ENCODE measurements around the gene TACR2. TPM values are rescaled to one million over a fixed set of nuclear protein-coding genes. Genes with fewer than 3 reads are reported as not detected.

TACR2 gene
- total and polyA plus RNA-seq, 2 of the 13 experiments (the other 11 are each of a cell fraction or from before 2014, with no cell fraction given) = 0.04 TPM; not detected in 1

DNA sequence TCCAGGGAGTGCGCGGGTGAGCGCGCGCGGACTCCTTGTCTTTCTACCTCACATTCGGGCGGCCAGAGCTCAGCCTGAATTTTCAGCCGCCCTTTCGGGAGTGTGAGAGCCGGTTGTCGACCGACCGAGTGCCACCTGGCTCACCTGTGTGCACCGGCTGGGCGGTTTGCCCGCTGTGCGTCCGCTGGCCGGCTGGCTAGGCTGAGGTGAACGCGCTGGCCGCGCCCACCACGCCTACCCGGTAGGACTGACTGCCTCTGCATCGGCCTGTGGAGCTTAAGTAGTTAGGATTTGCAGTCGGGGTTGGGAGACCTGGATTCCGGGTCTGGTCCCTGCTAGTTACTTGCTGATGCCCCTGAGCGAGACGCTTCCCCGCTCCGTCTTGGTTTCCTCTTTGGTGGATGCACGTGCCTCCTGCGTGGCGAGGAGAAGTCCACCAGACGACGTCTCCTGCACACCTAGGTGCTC lies 35.1 kb upstream of the TACR2 start (continued):
- TF ChIP-seq, protein P1, sequence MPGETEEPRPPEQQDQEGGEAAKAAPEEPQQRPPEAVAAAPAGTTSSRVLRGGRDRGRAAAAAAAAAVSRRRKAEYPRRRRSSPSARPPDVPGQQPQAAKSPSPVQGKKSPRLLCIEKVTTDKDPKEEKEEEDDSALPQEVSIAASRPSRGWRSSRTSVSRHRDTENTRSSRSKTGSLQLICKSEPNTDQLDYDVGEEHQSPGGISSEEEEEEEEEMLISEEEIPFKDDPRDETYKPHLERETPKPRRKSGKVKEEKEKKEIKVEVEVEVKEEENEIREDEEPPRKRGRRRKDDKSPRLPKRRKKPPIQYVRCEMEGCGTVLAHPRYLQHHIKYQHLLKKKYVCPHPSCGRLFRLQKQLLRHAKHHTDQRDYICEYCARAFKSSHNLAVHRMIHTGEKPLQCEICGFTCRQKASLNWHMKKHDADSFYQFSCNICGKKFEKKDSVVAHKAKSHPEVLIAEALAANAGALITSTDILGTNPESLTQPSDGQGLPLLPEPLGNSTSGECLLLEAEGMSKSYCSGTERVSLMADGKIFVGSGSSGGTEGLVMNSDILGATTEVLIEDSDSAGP (CRISPR knock-in tag; IDR thresholded peaks at IDR 0.05; ENCODE audit: borderline replicate concordance) = 0 out of 2 replicates have a peak, but pooled peaks have one; percentile 6
- TF ChIP-seq GMEB1 (CRISPR knock-in tag; IDR thresholded peaks at IDR 0.05; ENCODE audit: borderline replicate concordance) (no peak), ZZZ3 (CRISPR knock-in tag; IDR thresholded peaks at IDR 0.05; ENCODE audit: borderline replicate concordance) (no peak), ZNF275 (CRISPR knock-in tag; IDR thresholded peaks at IDR 0.05; ENCODE audit: borderline replicate concordance) (no peak), SIN3A (IDR thresholded peaks at IDR 0.05; ENCODE audit: borderline replicate concordance, low read depth, low read length) (no peak), HNRNPLL (IDR thresholded peaks at IDR 0.05; ENCODE audit: low read depth, low read length, poor library complexity, severe bottlenecking) (peak; percentile 24)

DNA sequence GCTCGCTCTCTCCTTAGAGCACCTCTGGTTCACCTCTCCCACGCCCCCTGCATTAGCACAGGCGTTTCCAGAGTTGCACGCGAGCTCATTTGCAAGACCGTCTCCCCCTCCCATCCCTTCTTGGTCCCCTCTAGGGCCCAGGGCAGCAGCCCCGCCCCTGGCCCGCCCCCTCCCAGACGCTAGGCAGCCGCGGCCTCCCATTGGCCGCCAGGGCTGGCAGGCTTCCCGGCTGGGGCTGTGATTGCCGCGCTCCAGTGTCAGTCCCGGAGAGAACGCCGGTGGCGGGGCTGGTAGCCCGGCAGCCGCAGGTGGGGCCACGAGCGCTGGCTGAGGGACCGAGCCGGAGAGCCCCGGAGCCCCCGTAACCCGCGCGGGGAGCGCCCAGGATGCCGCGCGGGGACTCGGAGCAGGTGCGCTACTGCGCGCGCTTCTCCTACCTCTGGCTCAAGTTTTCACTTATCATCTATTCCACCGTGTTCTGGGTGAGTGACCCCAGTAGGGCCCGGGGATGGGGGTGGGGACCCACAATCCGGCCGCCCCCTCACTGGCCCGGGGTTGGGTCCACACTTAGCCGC lies 34.6 kb upstream of the TACR2 start, which contains the start of gene TSPAN15:
TSPAN15 (plus strand) TSS at position 257 of the 575 bp plus-strand sequence; CDS start at position 387, 130 bp downstream.
- FAIRE-seq (no peak), ATAC-seq (peak; percentile 92), DNase-seq (ENCODE audit: low spot score) (peak; percentile 68)
- peak within 1 kb of the TSS; percentile 95 for H3K4me2 ChIP-seq (ENCODE audit: low read depth, low read length)
- intact Hi-C loops (cut with micrococcal nuclease; ENCODE audit: unreplicated experiment) = no loop called here
- H3K27me3 ChIP-seq (ENCODE audit: control insufficient read depth in 1 of 2, insufficient read depth in 2 of 2, low read length in 2 of 2) = peaks cover 0 to 3% of the 10 kb centered on the region in 2 experiments; a peak in 2 of 5 replicates
- H3K4me1 ChIP-seq (ENCODE audit: insufficient read depth, low read length) = peaks cover 47% of the 10 kb centered on the region
- no peaks in the 10 kb centered on the region for H4K20me1 ChIP-seq (ENCODE audit: insufficient read depth, low read length)
- ChIA-PET CTCF (ENCODE audit: low intra/inter-chr PET ratio, low total read pairs) (no interaction called here), POLR2A (no interaction called here)
- H3K9ac ChIP-seq (ENCODE audit: insufficient read depth, low read depth, low read length) = peak within 1 kb of the TSS; percentile 40; the same call in 1 of the 2 replicates
- peak within 1 kb of the TSS; percentile 90 for H2AFZ ChIP-seq (ENCODE audit: low read length)
- no peak within 1 kb of the TSS for H3K27ac ChIP-seq (ENCODE audit: extremely low read length, insufficient read depth, low read length)
- in situ Hi-C loops (cut with HindIII; ENCODE audit: extremely low pct_ligation_motif_present, low pct_unique_long_range_greater_than_20kb) = no loop called here
- 2% methylated on average over 17 of the region's 45 CpGs for WGBS (ENCODE audit: low lambda C conversion rate)
- no peaks in the 10 kb centered on the region for H3K79me2 ChIP-seq (ENCODE audit: insufficient read depth, low read length)
- H3K4me3 ChIP-seq (replicated peaks in 1 of 3; ENCODE audit: insufficient read depth in 1 of 3, low read depth in 2 of 3, low read length in 3 of 3) = peak within 1 kb of the TSS; percentile 50 to 74 (median 58)
- no peaks in the 10 kb centered on the region for H3K36me3 ChIP-seq (replicated peaks in 1 of 2; ENCODE audit: control insufficient read depth in 1 of 2, insufficient read depth in 2 of 2, low read length in 2 of 2)
- BruUV-seq (replicated peaks) = no TSS peak
- no peaks in the 10 kb centered on the region for H3K9me3 ChIP-seq (ENCODE audit: low read length)
- TF ChIP-seq ZNF644 (CRISPR knock-in tag; IDR thresholded peaks at IDR 0.05; ENCODE audit: low read depth) (no peak), ZFP36L1 (CRISPR knock-in tag; IDR thresholded peaks at IDR 0.05) (no peak), TEAD3 (CRISPR knock-in tag; optimal IDR thresholded peaks at IDR 0.05; ENCODE audit: borderline replicate concordance) (no peak), SRSF1 (optimal IDR thresholded peaks at IDR 0.05; ENCODE audit: low read depth, low read length) (no peak), ZNF691 (CRISPR knock-in tag; IDR thresholded peaks at IDR 0.05; ENCODE audit: borderline replicate concordance, low read depth) (no peak), SP4 (CRISPR knock-in tag; IDR thresholded peaks at IDR 0.05) (peak; percentile 60; the same call in 1 of the 2 replicates), NFYC (CRISPR knock-in tag; IDR thresholded peaks at IDR 0.05) (peak; percentile 91), KDM2A (CRISPR knock-in tag; IDR thresholded peaks at IDR 0.05; ENCODE audit: borderline replicate concordance, low read depth) (0 out of 2 replicates have a peak, but pooled peaks have one; percentile 22)
- TF ChIP-seq, protein P1 (CRISPR knock-in tag; IDR thresholded peaks at IDR 0.05; ENCODE audit: borderline replicate concordance) = peak; percentile 17; the same call in 1 of the 2 replicates

Data from HepG2 (cell line).